ENCODE results near the gene SAMD1. TPM values are rescaled to one million over a fixed set of nuclear protein-coding genes. Genes with fewer than 3 reads are reported as not detected.
A peak's percentile ranks its signal among the peaks of the same experiment; 100 is the strongest.

Gene SAMD1
- polyA plus RNA-seq, 3 donors: 0.78 to 19.4 (median 1.4) TPM

DNA sequence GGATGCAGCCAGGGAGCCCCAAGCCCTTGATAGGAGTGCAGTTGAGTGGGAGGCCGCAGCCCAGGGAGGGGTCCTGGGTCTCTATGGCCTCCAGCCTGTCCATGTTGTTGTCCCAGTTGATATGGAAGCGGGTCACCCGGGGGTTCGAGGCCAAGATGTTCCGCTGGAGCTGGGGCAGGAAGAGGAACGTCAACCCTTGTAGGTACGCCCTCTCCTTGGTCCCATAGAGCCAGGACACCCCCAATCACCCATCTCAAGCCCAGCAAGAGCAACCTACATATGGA is 29.9 kb upstream of the SAMD1 start:
- Histone ChIP-seq H3K27ac (ENCODE audit: low read depth in 1 of 2, low read length in 2 of 2) (peak overlapping the region; percentile 98 to 99), H3K27me3 (ENCODE audit: control insufficient read depth in 2 of 2, insufficient read depth in 2 of 2, low read length in 2 of 2) (no peaks in the 10 kb centered on the region), H2AFZ (ENCODE audit: insufficient read depth, low read depth, low read length, poor library complexity, severe bottlenecking) (no peak overlapping the region), H3K79me2 (ENCODE audit: insufficient read depth, low read length) (peaks cover 58% of the 10 kb centered on the region), H3K4me3 (replicated peaks in 1 of 3; ENCODE audit: low read depth in 2 of 3, low read length in 3 of 3) (peak overlapping the region in 1 of 3 experiments; percentile 75), H4K20me1 (ENCODE audit: insufficient read depth, low read length) (peaks cover 18% of the 10 kb centered on the region), H3K4me2 (replicated peaks; ENCODE audit: extremely low read depth, low read length, poor library complexity, severe bottlenecking) (no peak overlapping the region), H3K36me3 (replicated peaks in 1 of 2; ENCODE audit: control insufficient read depth in 1 of 2, insufficient read depth in 2 of 2, low read length in 2 of 2) (no peaks in the 10 kb centered on the region), H3K9ac (ENCODE audit: insufficient read depth, low read length, poor library complexity, severe bottlenecking) (peak overlapping the region; percentile 95), H3K4me1 (ENCODE audit: control insufficient read depth in 1 of 2, insufficient read depth in 2 of 2, low read length in 2 of 2) (peaks cover 35 to 42% of the 10 kb centered on the region in 2 donors), H3K9me3 (replicated peaks in 1 of 2; ENCODE audit: control insufficient read depth in 1 of 2, insufficient read depth in 1 of 2, low read length in 2 of 2) (no peaks in the 10 kb centered on the region)
- H3K27me3 Mint-ChIP-seq (ENCODE audit: low read depth in 3 of 3): no peaks in the 10 kb centered on the region
- TF ChIP-seq, protein P1, sequence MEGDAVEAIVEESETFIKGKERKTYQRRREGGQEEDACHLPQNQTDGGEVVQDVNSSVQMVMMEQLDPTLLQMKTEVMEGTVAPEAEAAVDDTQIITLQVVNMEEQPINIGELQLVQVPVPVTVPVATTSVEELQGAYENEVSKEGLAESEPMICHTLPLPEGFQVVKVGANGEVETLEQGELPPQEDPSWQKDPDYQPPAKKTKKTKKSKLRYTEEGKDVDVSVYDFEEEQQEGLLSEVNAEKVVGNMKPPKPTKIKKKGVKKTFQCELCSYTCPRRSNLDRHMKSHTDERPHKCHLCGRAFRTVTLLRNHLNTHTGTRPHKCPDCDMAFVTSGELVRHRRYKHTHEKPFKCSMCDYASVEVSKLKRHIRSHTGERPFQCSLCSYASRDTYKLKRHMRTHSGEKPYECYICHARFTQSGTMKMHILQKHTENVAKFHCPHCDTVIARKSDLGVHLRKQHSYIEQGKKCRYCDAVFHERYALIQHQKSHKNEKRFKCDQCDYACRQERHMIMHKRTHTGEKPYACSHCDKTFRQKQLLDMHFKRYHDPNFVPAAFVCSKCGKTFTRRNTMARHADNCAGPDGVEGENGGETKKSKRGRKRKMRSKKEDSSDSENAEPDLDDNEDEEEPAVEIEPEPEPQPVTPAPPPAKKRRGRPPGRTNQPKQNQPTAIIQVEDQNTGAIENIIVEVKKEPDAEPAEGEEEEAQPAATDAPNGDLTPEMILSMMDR (IDR thresholded peaks at IDR 0.05): no peak
- peaks cover 39% of the 10 kb centered on the region for H3K4me1 Mint-ChIP-seq
- peaks cover 10 to 21% of the 10 kb centered on the region in 2 donors for H3K36me3 Mint-ChIP-seq
- H3K27ac Mint-ChIP-seq: peak overlapping the region in 5 of 7 donors; percentile 100
- WGBS (ENCODE audit: insufficient coverage): 95% methylated on average over 4 of the region's 7 CpGs
- no peaks in the 10 kb centered on the region for H3K9me3 Mint-ChIP-seq
- DNase-seq: no peak
- H3K4me3 Mint-ChIP-seq: no peak overlapping the region
- intact Hi-C loops (cut with micrococcal nuclease): no loop called here

GRCh38 chr19:14119644-14120496 is 29.3 kb upstream of the SAMD1 start:
- peaks cover 10 to 21% of the 10 kb centered on the region in 2 donors for H3K36me3 Mint-ChIP-seq
- peaks cover 62% of the 10 kb centered on the region for H3K79me2 ChIP-seq (ENCODE audit: insufficient read depth, low read length)
- peak overlapping the region; percentile 98 to 99 for H3K27ac ChIP-seq (ENCODE audit: low read depth in 1 of 2, low read length in 2 of 2)
- TF ChIP-seq, protein P1 (IDR thresholded peaks at IDR 0.05): no peak
- H3K27me3 ChIP-seq (ENCODE audit: control insufficient read depth in 2 of 2, insufficient read depth in 2 of 2, low read length in 2 of 2): no peaks in the 10 kb centered on the region
- H3K27ac Mint-ChIP-seq: peak overlapping the region; percentile 100
- H2AFZ ChIP-seq (ENCODE audit: insufficient read depth, low read depth, low read length, poor library complexity, severe bottlenecking): no peak overlapping the region
- H3K4me1 ChIP-seq (ENCODE audit: control insufficient read depth in 1 of 2, insufficient read depth in 2 of 2, low read length in 2 of 2): peaks cover 41 to 48% of the 10 kb centered on the region in 2 donors
- H3K4me3 ChIP-seq (replicated peaks in 1 of 3; ENCODE audit: low read depth in 2 of 3, low read length in 3 of 3): peak overlapping the region in 2 of 3 experiments; percentile 42 to 75
- intact Hi-C loops (cut with micrococcal nuclease): loop anchor here (5.0 kb wide), 2 partner anchors 38 to 118 kb away; no protein-coding TSS in a partner anchor
- no peaks in the 10 kb centered on the region for H3K9me3 Mint-ChIP-seq
- H3K4me3 Mint-ChIP-seq: peak overlapping the region; percentile 69 to 90
- no peaks in the 10 kb centered on the region for H3K36me3 ChIP-seq (replicated peaks in 1 of 2; ENCODE audit: control insufficient read depth in 1 of 2, insufficient read depth in 2 of 2, low read length in 2 of 2)
- no peaks in the 10 kb centered on the region for H3K9me3 ChIP-seq (replicated peaks in 1 of 2; ENCODE audit: control insufficient read depth in 1 of 2, insufficient read depth in 1 of 2, low read length in 2 of 2)
- peak overlapping the region; percentile 95 for H3K9ac ChIP-seq (ENCODE audit: insufficient read depth, low read length, poor library complexity, severe bottlenecking)
- peaks cover 20% of the 10 kb centered on the region for H4K20me1 ChIP-seq (ENCODE audit: insufficient read depth, low read length)
- H3K4me1 Mint-ChIP-seq: peaks cover 44% of the 10 kb centered on the region
- 98% methylated on average over 6 of the region's 7 CpGs for WGBS (ENCODE audit: insufficient coverage)
- DNase-seq: no peak
- peak overlapping the region; percentile 99 for H3K4me2 ChIP-seq (replicated peaks; ENCODE audit: extremely low read depth, low read length, poor library complexity, severe bottlenecking)
- H3K27me3 Mint-ChIP-seq (ENCODE audit: low read depth in 3 of 3): no peaks in the 10 kb centered on the region
